Measurements from ENCODE around the gene GLIPR1.
"Not testable (repeated sequence)": the region's sequence is repeated elsewhere in the genome, so short reads cannot be mapped to it uniquely, and the experiment has no call there.

Gene GLIPR1

DNA sequence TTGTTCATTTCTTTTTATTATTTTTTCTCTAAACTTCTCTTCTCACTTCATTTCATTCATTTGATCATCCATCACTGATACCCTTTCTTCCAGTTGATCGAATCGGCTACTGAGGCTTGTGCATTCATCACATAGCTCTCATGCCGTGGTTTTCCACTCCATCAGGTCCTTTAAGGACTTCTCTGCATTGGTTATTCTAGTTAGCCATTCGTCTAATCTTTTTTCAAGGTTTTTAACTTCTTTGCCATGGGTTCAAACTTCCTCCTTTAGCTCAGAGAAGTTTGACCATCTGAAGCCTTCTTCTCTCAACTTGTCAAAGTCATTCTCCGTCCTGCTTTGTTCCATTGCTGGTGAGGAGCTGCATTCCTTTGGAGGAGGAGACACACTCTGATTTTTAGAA lies 41.6 kb downstream of the GLIPR1 start:
- DNase-seq = not testable (repeated sequence)

DNA sequence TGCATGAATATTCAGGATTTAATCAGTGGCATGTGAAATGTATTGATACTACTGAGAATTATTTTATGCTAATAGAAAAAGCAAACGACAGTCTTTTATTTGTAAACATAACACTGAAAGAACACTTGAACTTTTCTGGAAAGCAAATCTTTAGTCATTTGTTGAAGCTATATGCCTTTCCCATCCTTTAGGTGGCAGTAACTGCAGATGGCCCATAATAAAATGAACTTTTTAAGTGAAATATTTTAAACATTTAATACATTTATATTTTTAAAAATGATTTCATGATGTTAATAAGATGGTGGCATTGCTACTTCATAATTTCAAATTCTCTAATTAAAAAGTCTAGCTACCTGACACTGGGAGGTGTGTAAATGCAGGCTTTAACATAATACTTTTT lies 44.7 kb downstream of the GLIPR1 start:
- DNase-seq = no peak

DNA sequence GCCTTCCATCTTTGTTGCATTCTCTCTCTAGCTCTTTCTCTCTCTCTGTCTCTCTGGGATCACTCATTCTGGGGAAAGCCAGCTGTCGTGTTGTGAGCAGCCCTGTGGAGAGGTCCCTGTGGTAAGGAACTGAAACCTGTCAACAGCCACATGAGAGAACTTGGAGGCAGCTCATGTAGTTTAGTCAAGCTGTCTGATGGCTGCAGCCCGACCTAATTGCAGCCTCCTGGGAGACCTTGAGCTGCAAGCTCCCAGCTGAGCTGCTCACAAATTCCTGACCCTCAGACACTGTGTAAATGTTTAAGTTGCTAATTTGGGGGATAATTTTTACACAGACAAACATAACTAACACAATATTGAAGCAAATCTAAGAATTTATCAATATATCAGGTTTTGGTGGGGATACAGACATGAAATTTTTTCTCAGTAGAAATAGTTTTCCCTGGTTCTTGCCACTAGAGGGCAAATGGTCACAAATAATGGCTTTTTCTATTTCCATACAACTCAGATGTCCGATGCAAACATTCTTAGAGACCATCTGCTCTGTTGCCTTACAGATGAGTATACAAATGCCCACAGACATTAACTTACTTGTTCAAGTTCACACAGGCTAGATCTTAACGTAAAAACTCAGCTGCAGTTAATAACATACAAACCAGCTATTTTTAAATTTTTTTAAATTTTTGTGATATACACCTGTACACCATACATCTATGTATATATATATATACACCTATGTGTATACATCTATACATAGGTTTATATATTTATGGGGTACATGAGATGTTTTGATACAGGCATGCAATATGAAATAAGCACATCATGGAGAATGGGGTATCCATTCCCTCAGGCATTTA lies 46.3 kb downstream of the GLIPR1 start:
- peak; percentile 85 for DNase-seq

DNA sequence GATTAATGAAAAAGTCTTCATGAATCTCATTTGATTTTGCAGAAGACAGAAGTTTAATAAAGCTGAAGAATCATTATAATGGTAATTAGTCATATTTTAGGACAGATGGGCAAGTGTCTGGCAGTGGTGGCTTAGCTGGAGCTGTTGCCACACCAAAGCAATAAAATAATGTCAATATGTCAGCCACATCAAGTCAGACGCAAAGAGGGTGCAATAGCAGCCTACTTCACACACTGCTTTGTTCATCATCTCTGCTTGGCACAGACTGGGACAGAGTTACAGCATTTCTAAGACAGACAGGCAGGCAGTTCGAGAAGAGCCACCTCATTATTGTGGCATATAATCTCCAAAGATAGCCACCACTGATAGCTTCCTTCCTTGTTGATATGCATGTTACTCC lies 47.7 kb downstream of the GLIPR1 start:
- DNase-seq = no peak

DNA sequence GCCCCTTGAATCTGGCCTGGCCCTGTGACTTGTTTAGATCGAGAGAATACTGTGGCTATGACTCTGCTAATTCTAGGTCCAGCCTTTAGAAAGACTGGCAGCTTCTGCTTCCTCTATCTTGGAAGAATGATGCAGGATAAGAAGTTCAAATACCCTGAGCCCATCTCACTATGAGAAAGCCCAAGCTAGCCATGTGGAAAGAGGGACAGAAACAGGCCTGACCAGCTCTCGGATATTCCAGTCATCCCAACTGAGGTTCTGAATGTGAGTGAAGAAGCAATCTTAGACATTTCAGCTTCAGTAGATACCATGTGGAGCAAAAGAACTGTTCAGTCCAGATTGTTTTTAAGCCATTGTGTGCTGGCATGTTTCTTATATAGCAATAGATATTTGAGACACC lies 48.1 kb downstream of the GLIPR1 start:
- DNase-seq = no peak

DNA sequence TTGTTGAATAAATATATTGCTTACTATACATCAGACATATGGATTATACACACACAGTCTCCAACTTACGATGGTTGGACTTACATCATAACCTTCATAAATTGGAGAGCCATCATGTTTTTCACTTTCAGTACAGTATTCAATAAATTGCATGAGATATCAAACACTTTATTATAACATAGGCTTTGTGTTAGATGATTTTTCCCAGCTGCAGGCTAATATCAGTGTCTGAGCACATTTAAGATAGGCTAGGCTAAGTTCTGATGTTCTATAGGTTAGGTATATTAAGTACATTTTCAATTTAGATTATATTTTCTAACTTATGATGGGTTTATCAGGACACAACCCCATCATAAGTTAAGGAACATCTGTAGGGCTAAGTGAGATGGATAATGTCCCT lies 48.8 kb downstream of the GLIPR1 start:
- no peak for DNase-seq

DNA sequence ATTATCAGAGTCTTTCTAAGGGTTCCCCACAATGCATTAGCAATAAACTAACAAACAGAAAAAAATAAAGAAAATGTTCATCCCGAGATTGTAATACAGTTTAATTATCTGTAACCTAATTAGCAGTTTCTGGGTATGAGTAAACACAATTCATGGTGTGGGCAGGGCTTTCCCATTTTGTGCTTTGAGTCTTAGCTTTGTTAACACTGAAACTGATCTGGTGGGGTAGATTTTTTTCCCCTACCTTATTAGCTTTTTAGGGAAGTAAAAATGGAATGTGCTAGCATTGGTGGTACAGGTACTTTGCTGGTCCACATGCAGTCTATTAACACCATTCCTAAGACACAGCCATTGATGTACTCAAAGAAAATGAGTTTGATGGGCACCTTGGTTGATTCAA lies 49.3 kb downstream of the GLIPR1 start:
- DNase-seq = no peak

DNA sequence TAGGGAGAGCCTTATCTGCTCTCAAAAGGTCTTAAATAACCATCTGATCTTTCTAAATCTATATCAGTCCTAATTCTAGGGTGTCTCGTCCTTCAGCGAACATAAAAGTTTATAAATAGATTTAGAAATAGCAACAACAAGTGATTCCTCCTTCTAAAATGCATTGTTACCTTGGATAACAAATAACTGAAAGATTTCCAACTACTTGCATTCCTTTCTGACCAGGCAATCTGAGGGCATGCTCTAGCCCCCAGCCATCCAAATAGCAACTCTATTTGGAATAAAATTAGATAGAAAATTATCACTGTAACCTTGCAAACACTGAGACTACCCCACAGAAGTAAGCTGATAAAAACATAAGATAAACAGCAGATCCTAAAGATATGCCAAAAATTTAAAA lies 52.7 kb downstream of the GLIPR1 start:
- DNase-seq = no peak

DNA sequence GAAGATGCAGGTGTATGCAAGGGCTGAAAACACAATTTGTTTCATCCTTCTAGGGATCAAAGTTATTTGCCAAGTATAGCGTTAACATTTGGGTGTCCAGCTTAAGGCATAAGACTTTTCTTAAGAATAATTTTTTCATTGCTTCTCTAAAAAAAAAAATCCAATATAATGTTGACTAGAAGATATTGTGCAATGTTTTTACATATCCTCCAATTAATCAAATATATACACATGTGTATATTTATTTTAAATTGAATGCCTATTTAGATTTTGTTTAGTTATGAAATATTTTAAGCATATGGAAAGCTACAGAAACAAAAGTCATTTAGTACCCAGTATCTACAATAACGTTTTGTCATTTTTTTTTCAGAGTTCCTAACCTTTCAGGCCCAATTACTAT lies 59.3 kb downstream of the GLIPR1 start:
- no peak for DNase-seq

DNA sequence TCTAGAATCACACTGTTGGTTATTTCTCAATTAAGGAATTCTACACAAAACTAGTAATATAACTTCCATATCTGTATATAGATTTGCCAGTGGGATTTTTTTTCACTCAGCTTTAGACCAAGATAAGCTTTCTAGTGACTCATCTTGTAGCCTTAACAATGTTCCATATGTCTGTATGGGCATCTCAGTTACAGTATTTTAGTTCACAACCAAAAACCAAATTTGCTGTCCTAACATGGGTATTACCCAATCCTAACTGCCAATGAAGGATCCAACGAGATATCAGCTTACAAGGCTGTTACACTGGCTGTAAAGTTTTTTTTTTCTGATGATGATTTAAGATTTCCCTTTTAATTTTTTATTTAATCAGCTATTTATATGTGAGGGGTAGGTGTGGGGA lies 62.4 kb downstream of the GLIPR1 start:
- no peak for DNase-seq

DNA sequence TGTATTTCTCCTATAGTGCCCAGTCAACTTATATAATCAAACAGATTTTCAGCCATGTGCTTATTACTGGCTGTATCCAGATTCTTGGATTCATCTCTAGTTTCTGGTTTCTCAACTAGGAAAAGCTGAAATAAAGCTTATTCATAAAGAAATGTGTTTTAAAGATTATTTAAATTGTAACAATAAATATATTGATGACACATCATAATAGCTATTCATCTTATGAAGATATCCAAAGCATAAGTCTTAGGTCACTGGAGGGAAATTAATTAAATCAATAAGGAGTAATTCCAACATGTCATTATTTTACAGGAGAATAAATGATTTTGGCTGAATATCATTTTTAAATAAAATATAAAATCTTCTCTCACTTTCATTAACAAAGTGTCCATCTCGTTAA lies 63.0 kb downstream of the GLIPR1 start:
- no peak for DNase-seq

DNA sequence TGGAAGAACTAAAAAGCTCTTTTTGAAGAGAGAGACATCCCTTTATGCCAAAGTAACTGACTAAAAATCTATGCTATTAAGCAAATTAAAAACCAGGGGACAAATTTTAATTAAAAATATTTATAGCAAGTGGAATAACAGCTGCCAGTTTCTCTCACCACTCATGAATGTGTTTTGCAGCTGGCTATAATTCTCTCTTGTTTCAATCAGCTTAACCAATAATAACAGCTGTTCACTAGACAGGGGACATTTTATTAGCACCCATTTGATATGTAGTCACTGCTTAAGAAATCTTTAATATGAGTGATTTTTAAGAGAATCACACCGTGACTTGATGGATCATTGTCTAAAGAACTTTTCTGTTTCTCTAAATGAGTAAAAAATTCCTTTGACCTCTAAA lies 65.1 kb downstream of the GLIPR1 start:
- DNase-seq = no peak

DNA sequence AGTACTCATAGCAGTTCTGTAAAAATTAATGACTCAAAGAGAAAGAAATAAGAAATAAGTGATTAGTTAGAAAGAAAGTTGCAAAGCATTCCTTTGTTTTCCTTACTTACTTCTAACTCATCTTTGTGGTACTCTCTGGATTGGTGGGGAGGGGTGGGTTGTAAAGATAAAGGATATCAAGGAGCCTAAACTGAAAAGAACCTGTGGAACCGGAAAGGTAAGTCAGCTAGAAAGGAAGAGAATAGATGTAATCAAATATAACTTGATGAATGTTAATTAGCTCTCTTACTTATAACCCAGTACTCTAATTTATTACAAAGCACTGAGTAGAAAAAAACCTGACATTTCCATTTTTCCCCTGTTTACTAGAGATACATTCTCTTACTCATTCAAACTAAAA lies 68.3 kb downstream of the GLIPR1 start:
- DNase-seq = peak; percentile 87

DNA sequence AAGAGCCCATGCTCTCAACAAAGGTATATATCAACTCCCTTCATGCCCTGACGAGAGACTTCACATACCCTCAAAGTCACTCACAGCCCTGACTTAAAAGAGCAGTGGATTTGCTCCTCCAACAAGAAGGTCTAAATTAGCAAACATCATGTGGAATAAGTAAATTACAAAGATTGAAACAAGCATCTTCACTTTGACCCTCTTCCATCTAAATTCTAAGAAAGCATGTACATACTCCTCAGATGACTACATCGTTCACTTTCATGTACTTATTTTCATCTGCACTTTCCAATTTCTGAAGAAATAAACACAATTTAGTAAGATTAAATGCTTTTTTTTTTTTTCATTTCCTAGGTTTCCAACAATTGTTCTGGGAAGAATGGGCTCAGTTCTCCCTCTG lies 69.4 kb downstream of the GLIPR1 start:
- no peak for DNase-seq

DNA sequence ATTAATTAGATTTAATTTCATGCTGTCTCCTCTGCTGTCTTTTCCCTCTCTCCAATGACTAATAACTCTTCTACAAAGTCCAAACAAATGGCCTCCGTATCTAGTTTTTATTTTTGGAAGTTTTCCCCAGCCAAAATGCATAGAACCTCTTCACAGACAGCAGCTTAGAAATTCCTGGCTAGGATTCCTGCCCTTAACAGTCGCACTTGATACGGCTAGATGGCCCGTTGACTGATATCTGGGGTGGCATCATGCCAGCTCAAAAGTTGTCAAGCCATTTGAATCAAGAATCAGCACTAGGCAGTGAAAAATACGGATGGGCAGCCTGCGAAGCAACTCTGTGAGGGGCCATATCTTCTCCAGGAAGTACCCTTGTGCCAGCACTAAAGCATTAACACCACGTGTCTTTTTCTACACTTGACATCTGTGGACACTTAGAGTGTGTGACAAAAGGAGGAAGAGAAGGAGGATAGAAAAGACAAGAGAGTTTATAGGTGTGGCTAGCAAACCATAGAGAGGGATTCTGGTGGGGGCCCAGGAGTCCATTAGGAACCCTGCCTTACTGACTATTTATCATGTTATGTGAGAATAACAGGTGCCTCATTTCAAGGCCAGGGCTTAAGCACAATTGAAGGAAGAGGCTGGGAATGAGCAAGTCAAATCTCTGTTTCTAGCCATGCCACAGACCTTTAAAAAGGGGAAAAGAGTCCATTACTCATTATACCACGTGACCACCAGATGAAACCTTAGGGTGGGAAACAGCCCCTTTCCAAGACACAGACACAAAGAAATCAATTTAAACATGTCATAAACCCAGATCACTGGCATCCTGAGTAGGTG lies 70.1 kb downstream of the GLIPR1 start:
- peak; percentile 52 for DNase-seq

DNA sequence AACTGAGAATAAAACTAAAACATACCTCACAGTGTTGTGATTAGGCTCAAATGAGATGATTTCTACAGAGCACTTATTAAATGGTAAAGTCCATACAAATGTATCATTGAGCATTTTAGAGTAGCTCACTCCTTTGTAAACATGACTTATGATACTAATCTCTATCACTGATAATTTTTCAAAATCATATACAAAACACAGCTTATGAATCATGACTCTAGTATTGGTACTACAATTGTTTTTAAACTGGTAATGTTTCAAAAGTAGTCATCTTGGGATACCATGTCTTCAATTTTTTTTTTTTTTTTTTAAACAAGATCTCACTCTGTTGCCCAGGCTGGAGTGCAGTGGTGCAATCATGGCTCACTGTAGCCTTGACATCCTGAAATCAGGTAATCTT lies 70.9 kb downstream of the GLIPR1 start:
- no peak for DNase-seq

DNA sequence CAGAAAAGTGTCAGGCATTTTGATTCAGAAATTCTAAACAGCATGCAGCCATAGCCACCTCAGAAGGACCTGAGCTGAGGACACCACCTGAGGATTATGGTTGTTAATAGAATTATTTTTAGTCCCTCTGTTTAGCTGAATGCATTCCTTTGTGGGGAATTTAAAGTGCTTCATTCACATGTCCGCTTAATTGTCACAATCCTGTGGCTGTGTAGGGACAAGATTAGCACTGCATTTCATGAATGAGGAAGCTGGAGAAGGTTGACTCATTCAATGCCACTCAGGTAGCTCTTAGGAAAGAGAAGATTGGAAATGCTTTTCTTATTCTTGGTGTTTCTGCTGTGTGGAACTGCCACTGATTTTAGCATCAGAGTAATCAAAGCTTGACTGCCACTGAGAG lies 72.8 kb downstream of the GLIPR1 start:
- no peak for DNase-seq

Measured in NCI-H510A treated with DMSO at 0.1 percent for 48 hours (cell line).